Stimulated activated CD4-positive, alpha-beta T cell treated with anti-CD3 and anti-CD28 coated beads, Interleukin-1b, Interleukin-23, amount 100 ng/mL, for 1 hour (primary cell): ENCODE measurements around the gene KIF5A.

Experiments
- DNase-seq, 2 donors: peaks; one replicate each; pipeline ENCODE4 v3.0.0-alpha.2; 2020; ENCODE audit warnings: low read depth in 2 of 2

The KIF5A gene

DNA sequence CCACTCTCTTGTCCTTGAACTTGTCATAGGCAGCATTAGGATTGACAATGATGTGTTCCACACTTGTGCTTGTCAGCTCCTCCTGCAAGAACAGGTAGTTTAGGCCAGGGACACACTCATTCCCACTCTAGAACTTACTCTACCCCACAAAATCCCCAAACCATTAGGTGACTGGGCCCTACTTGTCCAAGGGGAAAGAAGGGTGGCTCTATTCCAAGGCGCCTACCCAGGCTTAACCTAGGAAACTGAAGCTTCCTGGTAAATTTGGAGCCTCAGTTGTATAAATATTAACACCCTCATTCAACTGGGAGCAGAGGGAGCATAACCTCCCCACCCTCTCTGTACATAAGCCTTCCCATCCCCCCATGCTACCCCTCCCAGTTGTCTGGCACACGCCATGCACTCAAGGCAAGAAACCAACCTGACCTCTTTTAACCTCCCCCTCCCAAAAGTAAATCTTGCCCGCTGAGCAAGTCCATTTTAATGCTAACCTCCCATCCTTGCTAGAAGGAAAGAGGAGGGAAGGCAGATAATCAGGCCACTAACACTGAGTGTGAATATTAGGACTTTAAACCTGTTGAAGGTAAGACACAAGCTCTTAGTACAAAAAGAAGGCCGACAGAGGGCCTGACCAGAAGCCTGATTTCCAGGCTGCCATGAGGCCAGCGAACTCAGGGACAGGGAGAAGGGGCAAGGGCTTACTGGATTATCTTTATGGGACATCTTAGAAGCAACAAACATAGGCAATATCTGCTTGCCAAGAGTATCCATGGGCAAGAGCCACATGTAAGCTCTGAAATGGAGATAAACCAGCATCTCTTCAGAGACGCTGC is 13.9 kb upstream of the KIF5A start:
- DNase-seq = no peak

DNA sequence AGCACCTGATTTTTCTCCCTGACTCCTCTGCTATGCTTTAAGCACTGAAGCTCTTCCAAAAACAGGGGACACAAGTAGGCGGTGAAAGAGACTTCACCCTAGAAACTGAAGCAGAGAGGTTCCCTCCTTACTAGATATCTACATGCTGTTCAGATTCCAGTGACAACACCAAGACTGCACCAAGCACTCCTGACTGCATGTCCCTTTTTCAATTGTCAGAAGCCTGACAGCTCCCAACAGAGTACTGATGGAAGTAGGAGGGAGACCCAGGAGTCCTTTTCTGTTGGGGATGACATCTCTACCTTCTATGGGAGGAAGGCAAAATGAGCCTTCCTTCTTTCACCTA is 13.3 kb upstream of the KIF5A start:
- DNase-seq = no peak

DNA sequence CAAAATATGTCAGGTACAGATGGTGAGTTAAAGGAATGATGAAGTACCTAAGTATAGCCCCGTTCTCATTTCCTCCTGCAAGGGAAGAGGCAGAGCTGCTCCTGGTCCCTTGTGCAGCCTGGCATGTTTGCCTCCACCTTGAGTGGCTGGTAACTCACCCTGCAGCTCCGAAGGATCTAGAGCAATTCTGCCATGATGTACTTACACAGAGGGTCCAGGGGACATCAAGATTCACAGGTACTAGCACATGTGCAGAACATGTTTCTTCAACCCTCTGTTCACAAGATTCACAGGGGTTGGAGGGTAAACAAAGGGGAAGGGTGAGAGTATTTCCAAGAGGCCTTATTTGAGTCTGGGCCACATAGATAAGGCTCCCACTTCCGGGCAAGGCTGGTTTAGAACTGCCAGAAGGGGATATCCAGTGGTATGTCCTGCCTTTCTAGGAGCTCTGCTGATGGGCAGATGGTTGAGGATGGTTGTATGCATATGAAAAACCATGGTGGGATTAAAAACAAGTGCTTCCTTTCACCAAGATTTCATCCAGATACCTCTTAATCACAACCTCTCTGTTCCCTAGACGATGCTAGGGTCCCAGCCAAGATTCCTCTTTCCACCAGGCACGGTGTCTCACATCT is 10.6 kb upstream of the KIF5A start:
- no peak for DNase-seq

DNA sequence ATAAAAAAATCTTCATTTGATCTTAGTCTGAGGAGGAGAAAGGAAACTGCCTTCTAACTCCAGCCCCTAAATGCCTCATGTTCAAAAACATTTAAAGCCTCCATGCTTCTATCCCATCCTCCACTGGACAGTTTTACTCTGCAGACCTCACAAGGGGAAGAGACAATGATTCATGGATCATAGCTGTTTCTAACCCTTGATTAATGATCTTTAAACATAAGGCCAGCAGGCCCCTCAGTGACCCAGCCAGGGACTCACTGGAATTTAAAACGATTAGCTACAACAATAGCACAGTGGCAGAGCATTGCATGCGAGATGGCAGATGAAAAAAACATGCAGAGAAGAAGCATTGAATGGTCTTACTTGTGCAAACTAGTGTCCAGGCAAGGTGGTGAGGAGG is 8.8 kb upstream of the KIF5A start:
- DNase-seq = no peak

DNA sequence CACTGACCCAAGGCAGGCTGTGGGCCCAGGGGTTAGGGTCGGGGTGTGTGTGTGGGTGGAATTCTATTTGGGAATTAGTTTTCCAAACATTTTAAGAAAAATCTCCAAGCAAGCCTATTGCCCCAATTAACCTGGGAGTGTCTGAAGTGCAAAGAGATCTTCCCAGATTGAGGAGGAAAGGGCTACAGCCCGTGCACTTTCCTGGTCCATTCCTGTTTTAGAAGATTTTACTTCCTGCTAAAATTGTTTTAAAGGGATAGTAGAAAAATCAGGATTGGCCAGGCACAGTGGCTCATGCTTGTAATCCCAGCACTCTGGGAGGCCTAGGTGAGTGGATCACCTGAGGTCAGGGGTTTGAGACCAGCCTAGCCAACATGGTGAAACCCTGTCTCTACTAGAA is 8.1 kb upstream of the KIF5A start:
- no peak for DNase-seq

DNA sequence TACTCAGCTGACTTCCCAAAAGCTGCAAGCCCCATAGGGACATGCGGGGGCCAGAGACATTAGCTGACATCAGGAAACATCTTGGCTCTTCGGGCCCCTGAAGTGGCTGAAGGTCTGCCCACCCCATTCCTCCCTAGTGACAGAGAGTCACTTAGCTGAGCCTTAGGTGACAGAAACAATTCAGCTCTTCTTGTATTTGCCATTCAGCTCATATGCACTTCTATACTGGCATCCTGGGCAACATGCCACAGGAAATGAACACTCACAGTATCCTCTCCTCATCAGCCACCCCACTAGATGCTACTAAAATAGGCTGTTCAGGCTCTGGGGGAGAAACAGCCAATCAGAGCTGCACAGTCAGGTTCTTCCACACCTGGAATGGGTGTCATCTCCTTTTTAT is 6.3 kb upstream of the KIF5A start:
- DNase-seq = no peak

DNA sequence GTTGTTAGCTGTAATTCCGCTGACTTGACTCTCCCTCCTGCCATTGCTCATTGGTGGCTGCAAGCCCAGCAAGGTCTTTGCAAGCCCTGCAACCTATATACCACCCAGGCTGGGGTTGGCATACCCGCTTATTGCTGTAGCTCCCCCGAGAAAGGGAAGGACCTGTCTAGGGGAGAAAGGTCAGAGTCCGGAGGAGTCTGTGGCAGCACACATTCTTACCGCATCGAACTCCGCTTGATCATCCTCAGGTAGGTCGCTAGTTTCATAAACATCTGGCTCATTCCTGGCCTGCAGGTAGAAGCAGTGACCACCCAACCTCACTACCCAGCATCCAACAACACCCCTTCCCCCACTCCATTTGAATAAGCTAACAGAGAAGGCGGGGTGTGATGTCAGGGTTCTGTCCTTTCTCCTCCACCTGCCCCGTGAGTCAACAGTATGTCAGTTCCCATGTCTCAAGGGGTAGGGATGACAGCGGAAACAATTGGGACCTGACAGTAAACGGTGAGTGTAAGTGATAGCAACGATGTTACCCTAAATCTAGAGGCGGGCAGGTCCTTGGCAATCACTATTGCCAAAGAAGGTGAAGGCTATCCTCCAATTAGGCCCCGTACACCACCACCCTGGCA is 3.9 kb upstream of the KIF5A start:
- no peak for DNase-seq

DNA sequence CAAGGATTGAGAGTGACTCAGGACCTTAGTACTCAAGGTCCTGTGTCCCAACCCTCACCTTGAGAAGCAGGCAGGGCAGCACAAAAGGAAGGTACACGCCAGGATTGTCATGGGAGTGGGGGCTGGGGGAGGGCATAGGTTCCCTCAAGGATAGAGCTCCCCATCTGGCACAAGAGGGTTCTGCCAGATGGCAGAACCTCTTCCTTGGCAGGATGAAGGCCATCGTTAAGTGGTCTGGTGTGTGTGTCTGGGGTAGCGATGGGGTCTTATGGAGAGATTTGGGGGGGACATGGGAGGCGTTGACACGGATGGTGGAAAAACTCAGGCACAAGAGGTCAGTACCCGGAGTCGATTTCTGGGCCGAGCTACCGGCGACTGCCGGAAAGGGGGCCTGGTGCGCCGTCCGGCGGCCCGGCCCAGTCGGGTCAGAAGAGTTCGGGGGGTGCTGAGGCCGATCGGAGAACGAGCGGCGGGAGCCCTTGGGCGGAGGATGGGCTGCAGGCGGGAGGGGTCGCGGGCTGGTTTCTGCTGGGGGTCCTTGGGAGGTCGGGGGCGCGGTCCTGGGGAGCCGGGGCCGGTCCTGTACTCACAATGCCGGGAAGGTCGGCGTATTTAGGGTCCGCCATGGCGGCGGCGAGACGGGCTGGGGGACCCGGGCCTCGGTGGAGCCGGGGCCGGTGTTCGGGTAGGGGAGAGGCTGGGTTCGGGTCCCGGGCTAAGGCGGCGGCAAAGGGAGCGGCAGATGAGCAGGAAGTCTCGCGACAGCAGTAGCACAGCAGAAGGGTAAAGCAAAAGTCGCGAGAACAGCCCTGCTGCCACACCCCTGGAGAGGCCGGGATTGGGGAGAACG is 3.2 kb upstream of the KIF5A start, which contains the start of gene DCTN2:
TSS of gene DCTN2 (minus strand) at position 755 of the 850 bp plus-strand sequence. CDS start at position 626, 129 bp downstream.
- DNase-seq = peak; percentile 81

DNA sequence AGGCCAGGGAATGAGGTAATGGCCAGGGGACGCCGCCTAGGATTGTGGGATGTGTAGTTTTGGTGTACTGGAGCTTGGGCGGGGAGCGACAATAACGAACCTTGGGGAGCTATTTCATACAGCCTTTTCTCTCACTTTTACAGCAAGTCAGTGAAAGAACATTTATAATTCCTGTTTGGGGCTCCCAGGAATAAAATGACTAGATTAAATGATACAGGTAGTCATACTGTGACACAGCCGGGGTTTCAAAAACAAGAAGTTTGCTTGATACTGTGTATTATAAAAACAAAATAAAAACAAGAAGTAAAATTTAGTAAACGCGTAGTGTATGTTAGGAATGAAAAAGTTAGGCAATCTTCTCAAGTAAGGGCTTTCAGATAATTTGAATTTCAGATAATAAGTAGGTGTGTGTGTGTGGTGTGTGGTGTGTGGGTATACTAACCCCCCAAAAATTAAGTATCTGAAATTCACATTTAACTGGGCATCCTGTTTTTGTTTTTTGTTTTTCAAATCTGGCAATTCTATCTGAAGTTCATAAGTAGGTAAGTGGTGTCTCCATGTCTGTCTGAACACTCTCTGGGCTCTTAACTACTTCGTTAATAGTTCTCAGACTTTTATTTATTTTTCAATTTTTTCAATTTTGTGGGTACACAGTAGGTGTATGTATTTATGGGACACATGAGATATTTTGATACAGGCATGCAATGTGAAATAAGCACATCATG is 2.4 kb upstream of the KIF5A start:
- DNase-seq = no peak

DNA sequence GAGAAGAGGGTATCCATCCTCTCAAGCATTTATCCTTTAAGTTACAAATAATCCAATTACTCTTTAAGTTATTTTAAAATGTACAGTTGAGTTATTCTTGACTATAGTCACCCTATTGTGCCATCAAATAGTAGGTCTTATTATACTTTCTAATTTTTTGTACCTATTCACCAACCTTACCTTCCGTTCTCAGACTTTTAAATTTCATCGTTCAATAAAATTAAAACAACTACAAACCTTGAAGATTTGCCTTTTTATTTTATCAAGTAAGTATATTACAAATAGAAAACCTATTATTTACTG is 1.9 kb upstream of the KIF5A start:
- DNase-seq = no peak

DNA sequence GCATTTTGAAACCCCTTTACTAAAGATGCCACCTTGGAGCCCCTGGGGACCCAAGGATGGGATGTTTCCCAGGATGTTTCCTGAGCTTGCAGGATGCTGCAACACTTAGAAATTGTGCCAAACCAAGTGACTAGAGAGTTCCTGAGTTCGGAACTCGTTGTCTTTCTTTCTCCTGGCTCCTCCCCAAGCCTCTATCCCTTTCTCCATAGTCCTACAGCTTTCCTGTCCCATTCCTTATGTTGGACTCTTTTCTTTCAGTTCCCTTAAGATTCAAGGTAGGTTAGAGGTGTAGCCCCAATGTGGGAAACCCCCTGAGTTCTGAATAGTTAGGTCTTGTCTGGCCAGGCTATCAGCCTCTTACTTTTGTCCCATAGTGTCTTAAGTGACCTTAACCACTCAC is 1.4 kb upstream of the KIF5A start:
- no peak for DNase-seq

DNA sequence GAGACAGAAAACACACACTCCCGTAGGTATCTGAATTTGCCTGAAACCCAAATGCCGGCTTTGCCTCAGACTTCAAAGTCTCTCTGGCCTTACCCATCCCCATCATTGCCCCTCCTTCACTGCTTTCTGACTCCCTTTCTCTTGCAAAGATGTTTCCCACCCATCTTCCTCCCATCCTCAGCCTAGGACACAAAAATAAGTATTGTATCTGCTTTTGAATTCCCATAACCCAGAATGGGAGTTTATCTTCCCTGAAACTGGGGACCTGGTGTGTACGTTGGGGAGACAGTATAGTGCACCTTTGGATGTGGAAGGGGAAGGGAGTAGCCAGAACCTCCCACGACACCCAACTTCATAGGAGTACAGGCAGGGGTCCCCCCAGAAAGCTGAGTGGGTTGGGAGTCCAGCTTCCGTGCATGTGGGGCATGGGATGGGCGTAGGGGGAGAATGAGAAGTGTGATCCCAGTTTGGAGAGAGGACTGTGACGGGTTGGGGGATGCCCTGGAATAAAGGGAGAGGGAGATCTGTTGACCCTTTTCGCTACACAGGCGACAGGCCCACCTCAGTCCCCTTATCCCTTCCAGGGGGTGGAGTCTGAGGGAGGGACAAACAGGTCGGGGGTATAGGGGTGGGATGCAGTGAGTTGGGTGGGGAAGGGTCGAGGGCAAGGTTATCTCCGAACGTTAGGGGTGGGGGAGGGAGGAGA is 488 bp upstream of the KIF5A start:
- no peak for DNase-seq

DNA sequence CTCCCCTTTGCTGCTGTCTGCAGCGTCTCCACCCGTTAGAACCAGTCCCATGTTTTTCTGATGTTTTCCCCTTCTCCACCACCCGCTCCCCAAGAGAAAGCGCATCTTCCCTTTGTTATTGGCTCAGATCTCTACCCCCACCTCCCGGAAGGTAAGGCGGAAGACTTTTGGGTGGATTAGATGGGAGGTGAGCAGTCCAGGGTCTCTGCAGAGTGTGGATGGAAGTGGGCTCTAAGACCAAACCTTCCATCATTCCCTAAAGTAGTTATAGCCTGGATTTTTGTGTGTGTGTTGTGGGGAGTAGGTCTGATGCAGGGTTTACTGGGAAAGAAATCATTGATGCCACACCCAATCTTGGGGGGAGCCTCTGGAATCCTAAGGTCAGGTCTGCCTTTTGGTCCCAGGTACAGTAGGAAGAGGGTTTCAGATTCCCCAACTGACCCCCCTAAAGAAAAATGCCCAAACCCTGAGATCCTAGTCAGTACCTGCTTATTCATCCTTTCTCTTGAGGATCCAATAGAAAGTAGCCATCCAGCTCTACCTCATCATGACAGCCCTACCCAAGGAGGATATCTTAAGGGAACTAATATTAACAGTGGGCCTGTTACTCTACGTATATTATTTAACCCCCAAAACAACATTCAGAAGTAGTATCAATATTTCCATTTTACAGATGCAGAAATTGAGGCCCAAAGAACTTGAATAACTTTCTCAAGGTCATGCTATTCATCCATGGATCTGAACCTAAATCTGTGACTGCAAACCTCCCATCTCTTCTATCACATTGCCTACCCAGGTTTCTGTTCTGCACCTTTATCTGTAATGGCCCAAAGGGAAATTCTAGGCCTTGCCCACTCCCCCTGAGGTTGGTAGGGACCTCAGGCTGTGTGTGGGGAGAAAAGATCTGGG is 1.1 kb downstream of the KIF5A start:
- DNase-seq = no peak

DNA sequence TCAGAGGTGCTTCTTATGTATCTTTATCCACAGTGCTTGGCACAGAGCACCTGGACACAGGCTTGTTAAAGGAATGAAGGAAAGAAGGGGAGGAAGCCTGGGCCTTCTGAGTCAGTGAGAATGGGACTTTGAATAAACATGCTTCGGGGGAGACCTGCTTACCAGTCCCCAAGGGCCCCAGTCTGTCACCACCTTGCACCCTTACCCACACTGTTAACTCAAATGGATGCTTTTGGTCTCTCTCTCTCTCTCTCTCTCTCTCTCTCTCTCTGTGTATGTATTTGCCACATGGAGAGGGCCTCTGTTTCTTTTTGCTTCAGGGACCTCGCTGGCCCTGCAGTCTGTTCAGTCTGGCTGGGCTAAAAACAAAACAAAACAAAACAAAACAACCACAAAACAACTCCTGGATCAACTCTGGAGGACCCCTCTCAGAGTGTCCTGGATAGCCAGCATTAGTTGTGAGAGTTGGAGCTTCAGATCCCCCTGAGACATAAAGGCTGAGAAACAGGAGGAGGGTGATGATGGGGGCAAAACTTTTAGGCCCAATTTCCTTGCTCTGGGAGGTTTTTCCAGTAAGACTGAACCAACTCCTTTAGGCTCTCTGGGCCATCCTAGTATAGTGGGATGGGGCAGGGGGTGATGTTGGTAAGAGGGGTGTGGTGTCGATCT is 1.9 kb downstream of the KIF5A start:
- no peak for DNase-seq

DNA sequence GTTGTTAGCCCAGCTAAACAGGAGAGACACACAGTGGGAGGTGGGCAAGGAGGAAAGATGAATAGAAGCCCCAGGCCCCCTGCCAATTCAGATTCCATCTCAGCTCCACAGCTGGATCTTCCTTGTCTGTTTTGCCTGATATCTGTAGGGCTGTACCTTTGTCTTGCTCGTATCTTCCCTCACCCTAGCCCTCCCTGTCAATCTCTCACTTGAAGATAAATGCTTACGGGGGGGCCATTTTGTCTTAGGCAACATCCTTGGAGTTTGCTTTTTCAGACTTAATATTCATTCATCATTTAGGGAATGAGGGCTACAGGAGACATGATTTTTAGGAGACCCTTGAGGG is 2.4 kb downstream of the KIF5A start:
- DNase-seq = no peak

DNA sequence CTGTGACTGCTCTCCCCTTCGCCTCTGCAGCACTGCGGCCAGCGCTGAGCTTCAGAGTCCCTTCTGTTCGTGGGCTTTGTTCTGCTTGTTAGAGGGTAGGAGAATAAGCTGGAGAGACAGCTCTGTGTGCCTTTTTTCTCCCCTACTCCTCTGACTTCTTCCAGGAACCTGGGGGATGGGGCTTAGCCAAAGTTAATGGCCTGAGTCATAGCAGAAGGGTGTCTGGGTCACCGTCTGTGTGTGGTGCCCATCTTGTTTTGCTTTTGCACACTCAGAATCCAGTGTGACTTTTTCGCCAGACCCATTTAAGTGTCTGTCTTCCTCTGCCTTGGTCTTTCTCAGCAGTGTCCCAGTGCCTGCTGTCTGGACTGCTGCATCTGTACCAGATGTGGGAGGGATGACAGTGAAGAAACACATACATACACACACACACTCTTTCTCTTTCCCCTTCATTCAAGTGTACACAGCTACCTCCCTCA is 3.0 kb downstream of the KIF5A start:
- DNase-seq = no peak

DNA sequence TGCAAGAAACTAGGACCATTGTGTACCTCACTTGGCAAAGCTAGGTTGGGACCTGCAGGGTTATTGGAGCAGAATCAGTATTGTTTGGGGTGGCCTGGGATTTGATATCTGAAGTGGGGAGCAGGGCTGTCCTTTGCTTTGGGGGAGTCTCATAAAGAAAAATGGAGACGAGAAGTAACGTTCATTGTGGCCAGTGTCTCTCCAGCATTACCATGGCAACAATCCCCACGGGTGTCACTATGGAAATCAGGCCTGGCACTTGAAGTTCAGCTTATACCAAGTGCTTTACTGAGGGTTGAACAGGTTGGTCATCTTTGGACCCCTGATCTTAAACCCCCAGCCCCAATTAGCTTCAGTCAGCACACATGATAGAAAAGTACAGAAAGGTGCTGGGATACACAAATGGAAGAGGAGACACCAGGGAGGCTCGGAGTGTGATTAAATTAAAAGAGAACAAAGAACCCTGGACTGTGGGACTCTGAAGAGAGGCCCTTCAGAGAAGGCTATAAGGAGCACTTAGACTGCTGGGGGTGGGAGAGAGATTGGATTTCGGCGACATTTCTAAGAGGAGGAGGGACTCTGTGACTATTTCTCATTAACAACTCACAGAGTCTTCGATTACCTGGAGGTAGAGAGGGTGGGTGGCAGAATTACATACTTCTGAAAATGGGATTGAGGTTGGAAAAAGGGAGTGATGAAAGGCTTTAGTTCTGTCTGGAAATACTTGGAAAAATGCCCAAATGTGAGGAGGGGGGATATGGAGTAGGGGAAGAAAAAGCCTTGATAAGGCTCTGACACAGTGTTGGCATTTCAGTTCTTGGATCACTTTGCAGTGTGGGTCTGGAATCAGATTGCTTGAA is 3.7 kb downstream of the KIF5A start:
- no peak for DNase-seq

DNA sequence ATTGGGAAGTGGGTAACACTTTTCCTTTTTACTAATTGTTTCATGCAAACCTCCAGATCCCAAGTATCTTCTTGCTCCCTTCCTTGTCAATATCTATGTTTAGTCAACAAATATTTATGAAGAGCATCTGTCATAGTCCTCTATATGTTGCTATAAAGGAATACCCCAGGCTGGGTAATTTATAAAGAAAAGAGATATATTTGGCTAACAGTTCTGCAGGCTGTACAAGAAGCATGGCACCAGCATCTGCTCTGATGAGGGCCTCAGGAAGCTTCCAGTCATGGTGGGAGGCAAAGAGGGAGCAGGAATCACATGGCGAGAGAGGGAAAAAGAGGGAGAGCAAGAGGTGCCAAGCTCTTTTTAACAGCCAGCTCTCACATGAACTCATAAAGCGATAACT is 4.6 kb downstream of the KIF5A start:
- DNase-seq = no peak
